ENCODE data around the gene ATP8B4.

The ATP8B4 gene

DNA sequence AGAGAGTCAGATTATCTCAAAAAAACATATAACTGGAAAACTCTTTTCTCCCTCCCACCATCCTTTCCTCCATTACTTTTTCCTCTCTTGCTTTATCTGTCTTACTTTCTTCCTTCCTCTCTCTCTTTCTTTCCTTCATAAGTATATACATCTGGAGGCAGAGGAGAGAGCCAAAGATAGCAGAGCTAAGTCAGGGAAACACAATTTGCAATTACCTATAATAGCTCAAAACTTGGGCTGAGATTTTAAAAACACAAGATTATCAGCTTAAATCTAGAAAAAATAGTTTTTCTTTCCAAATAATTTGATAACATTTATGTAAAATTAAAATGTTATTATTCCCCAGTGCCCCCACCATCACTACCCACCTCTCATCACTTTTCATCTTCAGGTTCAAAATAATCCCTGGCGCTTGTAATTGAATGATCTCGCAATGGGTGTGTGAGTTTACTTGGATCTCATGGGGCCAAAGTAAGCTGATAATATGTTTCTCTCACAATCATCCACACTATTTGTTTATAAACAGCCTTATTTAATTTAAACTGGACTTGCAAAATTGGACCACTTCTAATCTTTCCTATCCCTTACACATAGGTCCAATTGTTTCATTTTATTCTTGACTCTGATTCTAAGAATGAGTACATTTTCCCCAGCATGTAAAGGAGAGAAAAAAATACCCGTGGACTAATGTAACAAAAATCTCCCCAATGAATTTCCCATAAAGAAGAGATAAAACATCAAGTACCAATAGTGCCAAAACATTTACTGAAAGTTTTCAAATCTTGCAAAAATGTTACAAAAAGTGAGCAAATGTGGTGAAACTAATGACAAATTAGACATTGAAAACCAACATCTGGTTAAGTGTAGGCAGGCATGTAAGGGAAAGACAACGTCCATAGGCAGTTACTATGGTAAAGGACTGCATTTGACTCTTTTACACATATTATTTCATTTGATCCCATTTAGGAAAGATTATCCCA is 261.2 kb downstream of the ATP8B4 start:
- DNase-seq (no peak), ATAC-seq (no peak)

GRCh38 chr15:49855917-49856637 is 263.0 kb downstream of the ATP8B4 start:
- ATAC-seq, result no peak
- no peak for DNase-seq

DNA sequence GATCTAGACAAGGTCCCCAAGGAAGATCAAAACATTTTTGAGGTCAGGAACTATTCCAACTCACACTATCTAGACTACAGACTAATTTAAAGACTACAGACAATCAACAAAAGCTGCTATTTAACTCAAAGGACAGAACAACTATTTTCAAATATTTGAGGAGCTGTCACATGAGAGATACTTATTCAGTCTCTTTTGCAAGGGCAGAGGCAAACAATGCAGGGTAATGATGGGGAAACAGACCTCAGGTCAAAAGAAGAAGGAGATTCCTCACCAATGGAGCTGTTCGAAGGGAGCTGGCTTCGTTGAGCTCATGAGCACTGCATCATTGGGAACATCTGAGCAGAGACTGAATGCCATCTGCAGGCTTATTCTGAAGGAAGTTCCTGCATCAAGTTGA is 266.3 kb downstream of the ATP8B4 start:
- DNase-seq (no peak), ATAC-seq (no peak)

DNA sequence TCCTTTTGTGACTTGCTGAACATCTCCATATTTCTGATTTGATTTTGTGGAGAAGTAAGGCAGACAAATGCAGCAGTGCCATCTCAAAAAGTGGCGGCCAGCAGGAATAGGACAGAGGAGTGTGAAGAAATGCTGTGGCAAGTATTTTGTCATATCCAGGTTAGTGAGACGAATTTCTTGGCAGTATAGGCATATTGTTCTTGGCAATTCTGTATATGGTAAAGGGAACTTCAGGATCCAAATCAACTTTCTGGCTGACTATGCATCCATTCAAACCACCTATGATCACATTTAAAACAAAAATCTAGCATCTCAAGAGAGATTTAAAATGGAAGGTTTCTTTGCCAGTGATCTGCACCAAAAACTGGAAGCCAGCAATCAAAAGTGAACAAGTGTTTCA is 270.2 kb downstream of the ATP8B4 start:
- no peak for ATAC-seq

DNA sequence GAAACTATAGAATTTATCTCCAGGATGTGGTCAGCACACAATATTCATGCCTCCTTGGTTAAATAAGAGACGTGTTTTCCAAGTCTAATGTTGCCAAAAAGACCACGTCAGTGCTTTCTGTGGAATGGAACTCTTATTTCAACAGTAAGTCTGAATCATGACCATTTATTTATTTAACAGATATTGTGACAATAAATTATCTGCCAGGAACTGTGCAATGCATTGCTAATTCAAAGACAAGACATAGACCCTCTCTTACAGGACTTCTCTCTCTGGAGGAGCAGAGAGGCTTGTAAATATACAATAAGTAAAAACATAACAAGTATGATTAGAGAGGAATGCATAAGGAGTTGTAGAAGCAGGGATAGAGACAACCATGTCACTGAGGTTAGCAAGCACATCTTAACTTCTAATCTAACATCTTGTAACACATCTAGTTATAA is 270.7 kb downstream of the ATP8B4 start:
- no peak for DNase-seq
- no peak for ATAC-seq

More for the DNA sequence above, 270.2 kb downstream of the ATP8B4 start:
- DNase-seq, result no peak

GRCh38 chr15:49847423-49848281 is 271.4 kb downstream of the ATP8B4 start:
- no peak for DNase-seq
- no peak for ATAC-seq

- DNase-seq (no peak), ATAC-seq (no peak)
Observed at GRCh38 chr15:49844390-49844789, 274.6 kb downstream of the ATP8B4 start.

- no peak for DNase-seq
- no peak for ATAC-seq
Observed at GRCh38 chr15:49843725-49844124, 275.3 kb downstream of the ATP8B4 start.

GRCh38 chr15:49842031-49842730 is 276.9 kb downstream of the ATP8B4 start:
- no peak for ATAC-seq
- DNase-seq, result no peak

DNA sequence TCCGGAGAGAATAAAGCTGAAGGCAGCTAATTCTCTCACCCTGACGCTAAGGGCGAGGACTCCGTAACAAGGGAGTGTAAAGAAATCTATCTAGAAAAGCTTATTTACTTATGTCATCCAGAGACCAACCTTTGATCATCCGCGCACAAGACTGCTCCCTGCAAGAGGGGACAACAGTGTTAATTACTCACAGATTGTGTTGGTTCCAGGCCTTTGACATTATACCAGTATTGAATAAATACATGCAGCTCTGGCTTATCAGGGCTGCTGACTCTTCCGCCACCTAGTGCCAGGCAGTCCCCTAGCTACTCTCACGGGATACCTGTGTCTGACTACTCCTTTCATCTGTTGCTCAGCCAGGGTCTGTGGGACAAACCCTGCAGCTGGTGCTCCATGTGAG is 286.5 kb downstream of the ATP8B4 start:
- ATAC-seq (no peak), DNase-seq (no peak)

GRCh38 chr15:49831206-49831965 is 287.6 kb downstream of the ATP8B4 start:
- ATAC-seq, result no peak
- DNase-seq, result no peak

GRCh38 chr15:49830391-49830790 is 288.6 kb downstream of the ATP8B4 start:
- ATAC-seq (no peak), DNase-seq (no peak)

DNA sequence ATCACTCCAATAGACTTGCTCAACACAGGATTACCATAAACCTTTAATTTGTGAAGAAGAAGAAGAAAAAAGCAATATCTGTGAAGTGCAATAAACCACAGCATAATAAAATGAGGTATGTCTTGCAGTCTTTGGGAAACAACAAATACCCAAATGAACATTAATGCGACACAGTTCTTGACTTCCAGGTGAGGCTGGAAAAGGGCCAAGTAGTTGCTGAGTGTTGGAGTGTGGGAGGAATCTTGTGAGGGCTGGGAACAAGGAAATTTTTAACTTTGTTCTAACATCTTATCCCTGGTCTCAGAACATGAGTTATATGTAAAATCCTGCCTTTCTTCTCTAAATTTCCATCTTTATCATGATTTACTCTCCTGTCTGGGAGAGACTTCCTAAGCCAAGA is 291.7 kb downstream of the ATP8B4 start:
- DNase-seq (no peak), ATAC-seq (no peak)

DNA sequence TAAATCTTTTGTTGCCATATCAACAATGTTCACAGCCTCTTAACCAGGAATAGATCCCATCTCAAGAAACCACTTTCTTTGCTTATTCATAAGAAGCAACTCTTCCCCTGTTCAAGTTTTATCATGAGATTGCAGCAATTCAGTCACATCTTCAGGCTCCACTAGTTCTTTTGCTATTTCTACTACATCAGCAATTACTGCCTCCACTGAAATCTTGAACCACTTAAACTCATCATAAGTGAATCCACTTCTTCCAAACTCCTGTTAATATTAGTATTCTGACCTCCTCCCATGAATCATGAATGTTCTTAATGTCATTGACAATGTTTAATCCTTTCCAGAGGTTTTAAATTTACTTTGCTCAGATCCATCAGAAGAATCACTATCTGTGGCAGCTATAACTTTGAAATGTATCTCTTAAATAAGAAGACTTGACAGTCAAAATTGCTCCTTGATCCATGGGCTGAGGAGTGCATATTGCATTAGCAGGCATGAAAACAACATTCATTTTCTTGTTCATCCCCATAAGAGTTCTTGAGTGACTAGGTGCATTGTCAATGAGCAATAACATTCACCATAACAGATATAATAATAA is 292.3 kb downstream of the ATP8B4 start:
- ATAC-seq (no peak), DNase-seq (no peak)

- DNase-seq (no peak), ATAC-seq (no peak)
Observed at GRCh38 chr15:49824775-49825099, 294.3 kb downstream of the ATP8B4 start.

- DNase-seq, result no peak
- ATAC-seq, result no peak
Observed at GRCh38 chr15:49823987-49824774, 294.9 kb downstream of the ATP8B4 start.

DNA sequence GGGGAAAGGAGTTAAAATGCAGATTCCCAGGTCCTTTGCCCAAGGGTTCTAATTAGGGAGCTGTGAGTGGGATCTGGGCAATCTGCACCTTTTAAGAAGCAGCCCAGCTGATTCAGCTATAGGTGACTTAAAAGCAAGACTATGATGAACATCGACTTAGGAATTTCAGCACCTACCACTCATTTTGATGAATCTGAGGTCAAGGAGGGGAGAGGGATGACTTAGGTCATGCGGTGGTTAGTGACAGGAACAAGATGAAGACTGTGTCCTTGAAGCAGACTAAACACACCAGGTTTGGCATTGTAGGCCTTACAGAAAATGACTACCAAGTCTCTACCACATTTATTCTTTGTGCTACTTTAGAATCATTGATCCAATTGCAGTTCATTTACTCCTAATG is 301.9 kb downstream of the ATP8B4 start:
- DNase-seq, result no peak
- ATAC-seq, result no peak

DNA sequence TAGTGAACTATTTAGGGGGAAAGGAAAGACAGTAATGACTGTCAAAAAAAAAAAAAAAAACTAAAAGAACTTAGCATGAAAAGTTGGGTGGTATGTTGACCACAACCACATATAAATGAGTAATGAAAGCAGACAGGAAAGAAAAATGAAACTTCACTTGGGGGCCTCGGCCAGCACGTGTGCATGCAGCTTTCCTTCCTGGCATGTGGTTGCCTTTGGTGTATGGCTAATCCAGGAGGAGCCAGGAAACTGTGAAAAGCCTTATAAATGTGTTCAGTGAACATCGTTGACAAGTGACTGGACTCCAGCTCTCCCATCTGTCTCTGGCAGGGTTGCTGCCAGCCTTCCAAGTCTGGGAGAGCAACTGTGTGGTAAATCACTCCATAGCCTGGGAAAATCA is 303.1 kb downstream of the ATP8B4 start:
- no peak for DNase-seq
- ATAC-seq, result no peak

GRCh38 chr15:49815526-49815925 is 303.5 kb downstream of the ATP8B4 start:
- DNase-seq, result no peak

DNA sequence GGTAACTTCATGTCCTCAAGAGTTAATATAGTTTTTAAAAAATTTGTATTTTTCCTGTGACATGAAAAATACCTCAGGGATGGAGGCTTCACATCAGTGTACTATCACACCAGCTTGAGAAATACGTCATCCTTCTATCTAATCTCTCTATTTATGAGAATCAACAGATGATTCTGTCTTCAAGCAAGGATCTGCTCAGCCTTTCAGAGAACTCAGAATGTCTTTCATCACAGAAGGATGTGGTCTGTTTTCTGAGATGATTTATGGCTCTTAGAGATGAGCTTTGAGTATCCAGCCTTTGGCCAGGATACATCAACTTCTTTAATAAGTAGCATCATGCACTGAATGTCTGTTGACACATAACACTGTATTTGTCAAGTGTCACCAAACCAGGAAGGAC is 304.3 kb downstream of the ATP8B4 start:
- ATAC-seq (no peak), DNase-seq (no peak)

More at GRCh38 chr15:49815526-49815925, 303.5 kb downstream of the ATP8B4 start:
- ATAC-seq, result no peak

Measured in stimulated activated naive CD8-positive, alpha-beta T cell treated with anti-CD3 and anti-CD28 coated beads, Interleukin-15, Interleukin-2, amounts not matched to agents 100 U/mL and 50 U/mL, for 24 hours (primary cell).